Hindlimb muscle (tissue), 1 donor: ENCODE measurements around the gene FOXO1. TPM values are rescaled to one million over a fixed set of nuclear protein-coding genes. Genes with fewer than 3 reads are reported as not detected.

Experiments used
- DNase-seq: peaks from one replicate; pipeline ENCODE4 v3.0.0-alpha.2; 2013
- polyA plus RNA-seq: library from polyadenylated mRNA; unstranded; fragments of 120-200 nt; gene quantifications from one replicate; pipeline ENCODE4 v1.2.1, GENCODE V29; 2013; ENCODE audit not compliant: insufficient read length

Gene FOXO1
- polyA plus RNA-seq, 1 donor: 17.6 TPM

DNA sequence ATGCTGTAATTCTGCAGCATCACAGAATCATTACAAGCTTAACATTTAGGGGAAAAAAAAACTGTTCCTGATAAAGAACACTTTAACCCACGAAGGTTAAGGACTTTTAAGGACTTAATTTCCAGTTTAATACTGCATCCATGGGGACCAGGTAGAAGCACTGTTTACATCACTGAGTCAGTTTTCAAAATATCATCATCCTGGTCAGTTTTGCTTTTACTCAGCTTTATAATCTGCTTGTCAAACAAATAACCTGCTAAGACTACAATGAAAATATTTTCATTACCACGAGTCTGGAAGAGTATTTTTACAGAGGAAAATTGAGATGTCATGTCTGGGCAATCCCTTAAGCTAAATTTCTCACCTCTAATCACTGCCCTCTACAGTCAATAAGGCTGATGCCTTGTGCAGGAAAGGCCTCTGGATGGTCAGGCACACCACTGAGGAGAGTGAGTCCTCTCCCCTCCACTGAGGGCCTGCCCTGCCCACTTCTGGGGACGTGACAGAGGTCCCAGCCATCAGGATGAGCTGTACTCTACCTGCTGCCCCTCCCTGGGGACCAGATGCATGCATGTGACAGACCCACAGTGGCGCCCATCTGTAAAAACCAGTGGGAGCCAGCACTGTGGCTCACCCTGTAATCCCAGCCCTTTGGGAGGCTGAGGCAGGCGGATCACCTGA lies 31.0 kb downstream of the FOXO1 start:
- no peak for DNase-seq

DNA sequence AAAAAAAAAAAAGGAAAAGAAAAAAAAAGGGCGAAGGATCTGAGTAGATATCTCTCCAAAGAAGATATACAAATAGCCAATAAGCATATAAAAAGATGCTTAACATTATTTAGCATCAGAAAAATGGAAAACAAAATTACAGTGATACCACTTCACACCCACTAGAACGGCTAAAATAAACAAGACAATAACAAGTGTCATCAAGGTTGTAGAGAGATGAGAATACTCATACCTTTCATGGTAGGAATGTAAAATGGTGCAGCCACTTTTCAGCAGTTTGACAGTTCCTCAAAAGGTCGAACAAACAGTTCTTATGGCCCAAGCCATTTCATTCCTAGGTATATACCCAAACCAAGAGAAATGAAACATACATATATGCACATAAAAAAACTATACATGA lies 33.5 kb downstream of the FOXO1 start:
- DNase-seq: no peak

GRCh38 chr13:40631605-40632004 lies 34.8 kb downstream of the FOXO1 start:
- no peak for DNase-seq

DNA sequence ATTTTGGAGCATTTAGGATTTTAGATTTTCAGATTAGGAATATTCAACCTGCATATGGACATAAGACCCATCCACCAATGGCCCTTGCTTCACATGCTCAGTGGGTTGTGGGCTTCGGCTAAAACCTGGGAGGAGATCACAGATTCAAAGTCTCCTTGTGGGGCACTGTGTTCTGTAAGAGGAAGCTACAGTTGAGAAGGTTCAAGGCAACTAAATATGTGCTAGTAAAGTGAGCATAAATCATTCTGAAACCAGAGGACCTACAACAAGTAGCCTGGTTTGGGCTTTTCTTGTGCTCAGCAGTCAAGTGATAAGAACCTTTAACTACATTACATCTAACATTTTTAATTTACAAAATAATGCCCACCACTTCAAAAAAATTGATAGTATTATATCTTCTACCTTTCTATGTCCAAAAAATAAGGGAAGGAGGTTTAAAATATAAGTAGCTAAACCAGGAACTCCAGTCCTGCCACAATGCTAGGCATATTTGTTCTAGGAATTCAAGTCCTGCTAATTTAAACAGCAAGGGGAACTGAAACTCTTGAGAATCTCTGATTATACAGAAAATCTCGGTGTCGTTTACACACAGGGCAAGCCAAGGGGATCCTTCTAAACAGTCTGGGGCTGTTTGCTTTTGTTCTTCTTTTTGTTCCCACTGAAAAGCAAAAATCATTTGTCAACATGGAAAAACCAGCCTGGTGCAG lies 36.6 kb downstream of the FOXO1 start:
- no peak for DNase-seq

GRCh38 chr13:40626977-40627376 lies 39.5 kb downstream of the FOXO1 start:
- no peak for DNase-seq

DNA sequence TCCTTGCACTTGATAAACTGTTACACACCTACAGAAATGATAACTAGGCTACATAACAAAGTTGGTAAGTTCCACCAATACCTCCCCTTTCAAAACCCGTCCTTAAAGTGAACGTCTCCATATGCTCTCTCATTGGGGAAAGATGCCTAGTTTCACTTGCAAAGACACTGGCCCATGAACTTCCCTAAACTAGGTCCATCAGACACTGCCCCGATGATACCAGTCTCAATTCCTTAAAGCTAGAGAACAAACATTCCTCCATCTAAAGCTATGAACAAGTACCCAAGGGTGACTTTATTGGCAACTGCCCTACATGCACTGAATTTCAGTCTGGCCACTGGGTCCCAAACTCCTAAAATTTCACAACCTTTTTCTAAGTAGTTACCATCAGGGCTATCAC lies 39.9 kb downstream of the FOXO1 start:
- DNase-seq: no peak

DNA sequence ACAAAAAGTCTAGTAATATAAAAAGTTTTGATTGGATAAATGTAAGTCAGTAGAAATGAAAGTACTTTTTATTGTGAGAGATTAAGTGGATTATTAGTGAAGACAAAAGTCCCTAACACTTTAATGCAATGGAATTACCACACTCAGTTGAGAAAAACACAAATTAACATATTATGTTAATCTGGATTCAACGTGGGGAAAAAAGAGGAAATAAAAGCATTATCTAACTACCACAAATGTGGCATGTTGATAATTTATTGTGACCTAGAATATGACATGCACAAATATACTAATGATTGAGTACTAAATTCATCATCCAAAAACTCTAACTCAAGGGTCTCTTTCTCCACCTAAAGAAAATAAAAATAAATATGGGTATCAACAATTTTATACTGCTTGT lies 41.5 kb downstream of the FOXO1 start:
- no peak for DNase-seq

GRCh38 chr13:40624383-40624782 lies 42.1 kb downstream of the FOXO1 start:
- DNase-seq: no peak

- DNase-seq: no peak
Observed at GRCh38 chr13:40622761-40623160, 43.7 kb downstream of the FOXO1 start.

DNA sequence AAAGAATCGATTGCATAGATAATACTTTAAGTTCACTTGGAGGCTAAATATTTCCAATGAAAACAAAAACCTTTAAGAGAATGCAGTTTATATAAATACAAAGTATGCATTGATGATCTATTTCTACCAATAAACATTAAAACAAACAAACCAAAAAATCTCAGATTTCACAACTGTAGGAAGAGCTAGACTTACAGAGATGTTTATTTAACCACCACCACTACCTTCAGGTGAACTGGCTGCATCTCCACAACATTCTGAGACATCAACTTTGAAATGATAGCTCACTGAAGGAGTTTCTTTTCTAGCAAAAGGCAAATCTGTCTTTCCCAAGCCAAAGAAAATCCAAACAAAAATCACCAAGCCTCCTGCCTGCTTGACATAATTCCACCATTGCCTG lies 44.2 kb downstream of the FOXO1 start:
- no peak for DNase-seq

- no peak for DNase-seq
Observed at GRCh38 chr13:40619479-40619814, 47.0 kb downstream of the FOXO1 start.

GRCh38 chr13:40618581-40619478 lies 47.6 kb downstream of the FOXO1 start:
- no peak for DNase-seq

- no peak for DNase-seq
Observed at GRCh38 chr13:40617801-40618356, 48.6 kb downstream of the FOXO1 start.

GRCh38 chr13:40615619-40616018 lies 50.8 kb downstream of the FOXO1 start:
- DNase-seq: no peak

GRCh38 chr13:40613914-40614313 lies 52.5 kb downstream of the FOXO1 start:
- peak; percentile 42 for DNase-seq

- peak; percentile 27 for DNase-seq
Observed at GRCh38 chr13:40613192-40613818, 53.1 kb downstream of the FOXO1 start.

- DNase-seq: no peak
Observed at GRCh38 chr13:40612041-40612440, 54.4 kb downstream of the FOXO1 start.

DNA sequence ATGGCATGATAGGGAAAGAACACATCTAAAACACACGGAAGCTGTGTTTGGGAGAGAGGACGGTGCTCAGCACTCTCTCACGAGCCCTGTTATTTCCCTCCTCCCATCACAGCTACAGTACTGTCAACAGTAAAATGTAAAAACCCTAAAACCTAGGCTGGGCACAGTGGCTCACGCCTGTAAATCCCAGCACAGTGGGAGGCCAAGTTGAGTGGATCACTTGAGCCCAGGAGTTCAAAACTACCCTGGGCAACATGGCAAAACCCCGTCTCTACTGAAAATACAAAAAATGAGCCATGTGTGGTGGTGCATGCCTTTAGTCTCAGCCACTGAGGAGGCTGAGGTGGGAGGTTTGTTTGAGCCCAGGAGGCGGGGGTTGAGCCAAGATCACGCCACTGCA lies 54.8 kb downstream of the FOXO1 start:
- no peak for DNase-seq

- DNase-seq: no peak
Observed at GRCh38 chr13:40611004-40611403, 55.4 kb downstream of the FOXO1 start.

GRCh38 chr13:40609972-40610726 lies 56.3 kb downstream of the FOXO1 start:
- DNase-seq: no peak

GRCh38 chr13:40608308-40608707 lies 58.1 kb downstream of the FOXO1 start:
- DNase-seq: no peak

DNA sequence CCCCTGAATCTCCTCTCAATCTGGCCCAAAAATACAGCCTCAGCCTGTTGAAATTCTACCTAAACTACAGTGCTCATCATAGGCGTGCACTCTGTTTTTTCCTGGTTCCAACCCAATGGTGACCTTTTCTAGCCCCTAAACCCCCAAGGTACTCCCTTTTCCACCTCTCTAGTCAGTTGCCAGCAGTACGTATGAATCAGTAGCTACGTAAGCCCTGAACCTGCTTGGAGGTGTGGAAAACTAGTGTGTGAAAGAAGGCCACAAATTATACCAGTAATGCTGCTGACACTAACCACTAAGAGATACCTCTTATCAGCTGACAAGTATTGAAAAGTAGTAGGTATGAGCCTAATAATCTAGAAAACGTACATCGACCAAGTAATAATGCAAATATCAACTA lies 60.9 kb downstream of the FOXO1 start:
- no peak for DNase-seq
